ENCODE measurements around the gene SMO. TPM values are rescaled to one million over a fixed set of nuclear protein-coding genes. Genes with fewer than 3 reads are reported as not detected.

The SMO gene
- total RNA-seq, 1 experiment from 2014 or later: 2.9 TPM

- Histone ChIP-seq H3K4me3 (ENCODE audit: low read depth in 2 of 2, low read length in 2 of 2) (peak overlapping the region; percentile 33 to 56; a peak in 3 of 4 replicates), H3K27ac (ENCODE audit: low read length) (no peak overlapping the region), H3K27me3 (ENCODE audit: control insufficient read depth, insufficient read depth, low read length) (peaks cover 14% of the 10 kb centered on the region), H3K4me1 (ENCODE audit: control insufficient read depth, insufficient read depth, low read length) (no peaks in the 10 kb centered on the region), H3K36me3 (ENCODE audit: control insufficient read depth, insufficient read depth, low read length) (no peaks in the 10 kb centered on the region), H3K9me3 (ENCODE audit: control insufficient read depth, insufficient read depth, low read depth, low read length) (no peaks in the 10 kb centered on the region)
- TF ChIP-seq, protein P1, sequence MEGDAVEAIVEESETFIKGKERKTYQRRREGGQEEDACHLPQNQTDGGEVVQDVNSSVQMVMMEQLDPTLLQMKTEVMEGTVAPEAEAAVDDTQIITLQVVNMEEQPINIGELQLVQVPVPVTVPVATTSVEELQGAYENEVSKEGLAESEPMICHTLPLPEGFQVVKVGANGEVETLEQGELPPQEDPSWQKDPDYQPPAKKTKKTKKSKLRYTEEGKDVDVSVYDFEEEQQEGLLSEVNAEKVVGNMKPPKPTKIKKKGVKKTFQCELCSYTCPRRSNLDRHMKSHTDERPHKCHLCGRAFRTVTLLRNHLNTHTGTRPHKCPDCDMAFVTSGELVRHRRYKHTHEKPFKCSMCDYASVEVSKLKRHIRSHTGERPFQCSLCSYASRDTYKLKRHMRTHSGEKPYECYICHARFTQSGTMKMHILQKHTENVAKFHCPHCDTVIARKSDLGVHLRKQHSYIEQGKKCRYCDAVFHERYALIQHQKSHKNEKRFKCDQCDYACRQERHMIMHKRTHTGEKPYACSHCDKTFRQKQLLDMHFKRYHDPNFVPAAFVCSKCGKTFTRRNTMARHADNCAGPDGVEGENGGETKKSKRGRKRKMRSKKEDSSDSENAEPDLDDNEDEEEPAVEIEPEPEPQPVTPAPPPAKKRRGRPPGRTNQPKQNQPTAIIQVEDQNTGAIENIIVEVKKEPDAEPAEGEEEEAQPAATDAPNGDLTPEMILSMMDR (IDR thresholded peaks at IDR 0.05): no peak
- no peak for TF ChIP-seq SIN3A (IDR thresholded peaks at IDR 0.05; ENCODE audit: borderline replicate concordance, insufficient read depth, low read depth, low read length)
- TF ChIP-seq REST (IDR thresholded peaks at IDR 0.05; ENCODE audit: insufficient read depth in 1 of 2, low read depth in 2 of 2, low read length in 1 of 2): no peak
- TF ChIP-seq TCF7L2 (IDR thresholded peaks at IDR 0.05; ENCODE audit: low read depth, low read length): no peak
- no peak for TF ChIP-seq POLR2AphosphoS5 (IDR thresholded peaks at IDR 0.05; ENCODE audit: low read depth, low read length)
- no peak for DNase-seq (ENCODE audit: low read depth, low spot score)
- intact Hi-C loops (cut with micrococcal nuclease; ENCODE audit: unreplicated experiment): no loop called here
- in situ Hi-C loops (cut with HindIII; ENCODE audit: low pct_unique_long_range_greater_than_20kb, low sequenced_read_pairs): no loop called here
- POLR2A ChIA-PET: no interaction called here
- no peak for ATAC-seq
- BruUV-seq (replicated peaks): no TSS peak
- CTCF ChIA-PET: interaction anchor here (0.6 kb wide), 1 partner anchor 97 kb away, joined by 3 read pairs; no protein-coding TSS in a partner anchor
Measured at GRCh38 chr7:129189661-129190310, 1.4 kb downstream of the SMO start.

DNA sequence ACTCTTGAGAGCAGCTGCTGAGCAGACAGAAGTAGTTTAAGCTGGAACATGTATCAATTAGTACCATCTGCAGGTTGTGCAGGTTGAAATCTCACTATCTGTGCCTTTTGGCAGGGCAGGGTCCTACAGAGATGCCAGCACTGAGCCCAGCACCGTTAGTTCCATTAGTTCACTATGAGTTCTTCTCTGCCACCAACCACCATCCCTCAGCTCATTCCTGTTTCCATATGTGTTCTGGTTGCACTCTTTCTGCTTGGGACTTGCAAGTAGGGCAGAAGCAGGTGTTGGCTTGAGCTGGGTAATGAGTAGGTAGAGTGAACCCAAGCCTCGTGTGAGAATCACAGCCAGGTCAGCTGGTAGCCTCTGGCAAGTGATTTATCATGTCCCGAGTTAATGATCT is 2.8 kb downstream of the SMO start:
- H3K4me1 ChIP-seq (ENCODE audit: control insufficient read depth, insufficient read depth, low read length): no peaks in the 10 kb centered on the region
- intact Hi-C loops (cut with micrococcal nuclease; ENCODE audit: unreplicated experiment): no loop called here
- POLR2A ChIA-PET: no interaction called here
- DNase-seq (ENCODE audit: low read depth, low spot score) (no peak), ATAC-seq (no peak)
- BruUV-seq (replicated peaks): no TSS peak
- H3K4me3 ChIP-seq (ENCODE audit: low read depth in 2 of 2, low read length in 2 of 2): no peak overlapping the region
- H3K27me3 ChIP-seq (ENCODE audit: control insufficient read depth, insufficient read depth, low read length): peaks cover 14% of the 10 kb centered on the region
- no peaks in the 10 kb centered on the region for H3K9me3 ChIP-seq (ENCODE audit: control insufficient read depth, insufficient read depth, low read depth, low read length)
- no peak overlapping the region for H3K27ac ChIP-seq (ENCODE audit: low read length)
- no peak for TF ChIP-seq POLR2AphosphoS5 (IDR thresholded peaks at IDR 0.05; ENCODE audit: low read depth, low read length)
- TF ChIP-seq REST (IDR thresholded peaks at IDR 0.05; ENCODE audit: insufficient read depth in 1 of 2, low read depth in 2 of 2, low read length in 1 of 2): no peak
- TF ChIP-seq, protein P1 (IDR thresholded peaks at IDR 0.05): no peak
- TF ChIP-seq SIN3A (IDR thresholded peaks at IDR 0.05; ENCODE audit: borderline replicate concordance, insufficient read depth, low read depth, low read length): no peak
- no peak for TF ChIP-seq TCF7L2 (IDR thresholded peaks at IDR 0.05; ENCODE audit: low read depth, low read length)
- in situ Hi-C loops (cut with HindIII; ENCODE audit: low pct_unique_long_range_greater_than_20kb, low sequenced_read_pairs): no loop called here
- CTCF ChIA-PET: no interaction called here
- H3K36me3 ChIP-seq (ENCODE audit: control insufficient read depth, insufficient read depth, low read length): no peaks in the 10 kb centered on the region
